ENCODE data around the gene DCAF4. TPM values are rescaled to one million over a fixed set of nuclear protein-coding genes. Genes with fewer than 3 reads are reported as not detected.

The DCAF4 gene
- polyA plus RNA-seq, 3 donors = 2.8 to 13.2 (median 8.0) TPM

DNA sequence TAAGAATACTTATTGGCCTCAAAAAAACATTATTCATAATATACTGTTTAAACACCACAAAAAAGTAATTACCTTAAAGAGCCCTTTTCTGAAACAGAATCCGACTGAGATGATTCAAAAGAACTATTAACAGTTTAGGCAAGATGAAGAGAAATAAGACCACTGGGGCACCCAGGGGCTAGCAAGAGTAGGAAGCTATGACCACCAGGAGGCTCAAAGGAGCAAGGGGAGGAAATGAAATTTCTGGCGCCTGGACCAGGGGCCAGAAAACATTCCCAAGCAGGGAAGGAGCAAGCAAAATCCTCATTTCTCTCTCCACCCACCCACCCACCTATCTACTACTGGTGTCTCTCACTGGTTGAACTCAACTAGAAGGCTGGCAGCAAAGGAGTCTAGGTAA lies 6.3 kb upstream of the DCAF4 start:
- WGBS, 3 donors = 67 to 92% (median 80%) methylated on average over 2 of the region's 2 CpGs
- no peak overlapping the region for H3K27ac ChIP-seq (ENCODE audit: low read depth, low read length)

- H3K27ac ChIP-seq (ENCODE audit: low read depth, low read length) = no peak overlapping the region
These were observed 4.9 kb upstream of the DCAF4 start for GRCh38 chr14:72921396-72921795.

GRCh38 chr14:72924337-72924736 lies 1.9 kb upstream of the DCAF4 start:
- no peak overlapping the region for H3K27ac ChIP-seq (ENCODE audit: low read depth, low read length)
- WGBS, 3 donors = 41 to 70% (median 69%) methylated on average over 5 of the region's 5 CpGs

DNA sequence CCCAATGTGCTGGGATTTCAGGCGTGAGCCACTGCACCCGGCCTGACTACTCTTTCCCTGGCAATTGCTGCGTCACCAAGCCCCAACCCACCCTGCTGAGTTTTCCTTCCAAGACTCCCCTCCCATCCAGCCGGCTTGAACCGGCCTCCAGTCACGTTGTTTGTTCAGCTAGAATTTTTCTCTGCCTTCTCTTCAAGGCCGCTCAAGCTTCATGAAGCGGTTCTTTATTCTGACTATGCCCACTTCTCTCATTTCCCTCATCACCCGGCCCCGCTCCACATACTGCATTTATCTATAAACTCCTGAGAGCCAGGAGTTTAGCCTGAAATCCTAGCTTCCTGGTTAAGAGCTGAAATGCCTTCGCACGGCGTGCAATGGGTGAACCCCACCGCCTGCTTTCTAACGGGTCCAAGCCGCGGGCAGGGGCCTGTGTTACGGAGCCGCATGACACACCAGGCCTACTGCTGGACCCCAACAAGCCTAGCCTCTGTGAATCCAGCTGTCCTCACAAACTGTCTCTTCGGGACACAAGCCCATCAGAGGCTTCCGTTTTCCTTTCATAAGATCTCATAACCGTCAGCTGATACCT lies 999 bp upstream of the DCAF4 start:
- 37 to 93% (median 82%) methylated on average over 22 of the region's 22 CpGs for WGBS, 3 donors
- H3K27ac ChIP-seq (ENCODE audit: low read depth, low read length) = no peak overlapping the region

- 4 to 6% (median 6%) methylated on average over 31 to 33 of the region's 33 CpGs for WGBS, 3 donors
- H3K27ac ChIP-seq (ENCODE audit: low read depth, low read length) = no peak overlapping the region
These were observed 411 bp upstream of the DCAF4 start for GRCh38 chr14:72925815-72926291.

GRCh38 chr14:72928872-72929271 lies 2.6 kb downstream of the DCAF4 start:
- WGBS, 3 donors = 82 to 90% (median 89%) methylated on average over 19 to 21 of the region's 21 CpGs
- H3K27ac ChIP-seq (ENCODE audit: low read depth, low read length) = no peak overlapping the region

DNA sequence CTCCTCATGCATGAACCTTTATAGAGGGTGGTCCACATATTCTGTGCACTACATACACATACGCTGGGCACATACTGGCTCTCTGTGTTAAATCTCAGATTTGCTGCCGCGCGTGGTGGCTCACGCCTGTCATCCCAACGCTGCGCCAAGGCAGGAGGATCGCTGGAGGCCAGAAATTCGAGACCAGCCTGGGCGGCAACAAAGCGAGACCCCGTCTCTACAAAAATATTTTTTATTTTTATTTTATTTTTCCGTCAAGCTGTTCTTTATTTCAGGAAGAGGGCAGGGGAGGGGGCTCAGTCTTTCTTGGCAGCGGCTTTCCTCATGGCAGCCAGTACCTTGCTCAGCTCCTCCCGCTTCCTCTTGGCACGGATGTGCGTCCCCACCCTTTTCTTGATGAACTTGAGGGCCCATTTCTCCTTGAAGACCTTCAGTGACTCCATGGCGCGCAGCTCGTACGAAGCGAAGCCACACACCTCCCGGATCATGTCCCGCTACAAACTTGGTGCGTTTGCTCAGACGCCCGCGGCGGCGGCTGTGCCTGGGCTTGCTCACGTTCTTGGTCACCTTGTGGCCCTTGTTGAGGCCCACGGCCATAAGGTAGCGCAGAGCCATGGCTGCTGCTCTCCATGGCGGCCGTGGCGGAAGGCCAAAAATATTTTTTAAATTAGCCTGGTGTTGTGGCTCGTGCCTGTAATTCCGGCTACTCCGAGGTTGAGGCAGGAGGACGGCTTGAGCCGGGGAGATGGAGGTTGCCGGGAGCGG lies 3.2 kb downstream of the DCAF4 start:
- WGBS, 3 donors = 91 to 95% (median 92%) methylated on average over 43 of the region's 43 CpGs

GRCh38 chr14:72932893-72933292 lies 6.6 kb downstream of the DCAF4 start:
- H3K27ac ChIP-seq (ENCODE audit: low read depth, low read length) = no peak overlapping the region
- 86 to 97% (median 95%) methylated on average over 7 of the region's 7 CpGs for WGBS, 3 donors

More for the DNA sequence above, 3.2 kb downstream of the DCAF4 start:
- no peak overlapping the region for H3K27ac ChIP-seq (ENCODE audit: low read depth, low read length)

DNA sequence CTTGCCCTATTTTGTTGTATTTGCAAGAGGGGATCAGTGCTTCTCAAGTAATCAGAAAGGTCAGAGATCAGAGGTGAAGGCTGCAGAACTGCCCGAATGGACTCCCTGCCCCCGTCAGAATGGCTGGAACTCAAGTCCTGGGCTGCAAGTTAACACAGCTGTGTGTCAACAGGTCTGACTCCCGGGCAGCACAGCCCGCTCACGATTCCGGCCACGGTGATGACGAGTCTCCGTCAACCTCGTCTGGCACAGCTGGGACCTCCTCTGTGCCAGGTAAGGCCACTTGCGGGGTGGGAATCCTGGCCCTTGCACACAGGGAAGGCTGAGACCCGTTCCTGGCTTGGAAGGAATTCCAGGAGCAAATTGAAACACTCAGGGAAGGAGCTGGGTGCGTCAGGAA lies 13.4 kb downstream of the DCAF4 start:
- H3K27ac ChIP-seq (ENCODE audit: low read depth, low read length) = no peak overlapping the region
- 70 to 86% (median 85%) methylated on average over 13 of the region's 13 CpGs for WGBS, 3 donors

DNA sequence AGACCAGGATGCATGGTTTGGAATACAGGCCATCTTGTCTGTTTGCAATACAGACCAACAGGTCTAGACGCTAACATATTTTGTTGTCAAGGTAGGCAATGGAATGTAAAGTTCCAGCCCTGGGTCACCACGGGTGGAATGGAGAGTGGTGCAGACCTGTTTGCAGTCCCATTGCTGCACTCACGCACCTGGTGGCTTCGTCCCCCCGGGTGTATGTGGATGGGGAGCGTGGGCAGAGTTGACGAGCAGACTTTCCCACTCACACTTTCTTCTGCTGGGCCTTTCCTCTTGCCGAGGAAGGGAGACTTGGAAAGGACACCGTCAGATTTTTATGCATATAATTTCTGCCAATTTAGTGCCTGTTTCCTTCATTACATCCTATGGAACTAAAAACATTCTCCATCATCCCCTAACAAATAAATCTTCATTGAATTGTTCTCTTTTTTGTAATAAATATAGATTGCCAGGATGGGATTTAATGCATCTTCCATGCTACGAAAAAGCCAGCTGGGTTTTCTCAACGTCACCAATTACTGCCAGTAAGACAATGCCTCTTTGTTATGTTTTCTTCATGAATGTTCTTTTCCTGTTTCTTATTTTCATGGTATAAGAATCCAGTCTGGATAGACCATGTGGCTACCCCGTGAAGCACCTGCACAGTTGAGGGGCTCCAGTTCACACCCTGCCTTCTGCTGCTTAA lies 15.2 kb downstream of the DCAF4 start:
- no peak overlapping the region for H3K27ac ChIP-seq (ENCODE audit: low read depth, low read length)
- 82 to 85% (median 84%) methylated on average over 12 of the region's 12 CpGs for WGBS, 3 donors

- no peak overlapping the region for H3K27ac ChIP-seq (ENCODE audit: low read depth, low read length)
- 90 to 93% (median 92%) methylated on average over 14 of the region's 14 CpGs for WGBS, 3 donors
These were observed 16.7 kb downstream of the DCAF4 start for GRCh38 chr14:72942934-72943333.

- 88 to 92% (median 92%) methylated on average over 13 of the region's 13 CpGs for WGBS, 3 donors
- H3K27ac ChIP-seq (ENCODE audit: low read depth, low read length) = no peak overlapping the region
These were observed 17.7 kb downstream of the DCAF4 start for GRCh38 chr14:72943876-72944430.

DNA sequence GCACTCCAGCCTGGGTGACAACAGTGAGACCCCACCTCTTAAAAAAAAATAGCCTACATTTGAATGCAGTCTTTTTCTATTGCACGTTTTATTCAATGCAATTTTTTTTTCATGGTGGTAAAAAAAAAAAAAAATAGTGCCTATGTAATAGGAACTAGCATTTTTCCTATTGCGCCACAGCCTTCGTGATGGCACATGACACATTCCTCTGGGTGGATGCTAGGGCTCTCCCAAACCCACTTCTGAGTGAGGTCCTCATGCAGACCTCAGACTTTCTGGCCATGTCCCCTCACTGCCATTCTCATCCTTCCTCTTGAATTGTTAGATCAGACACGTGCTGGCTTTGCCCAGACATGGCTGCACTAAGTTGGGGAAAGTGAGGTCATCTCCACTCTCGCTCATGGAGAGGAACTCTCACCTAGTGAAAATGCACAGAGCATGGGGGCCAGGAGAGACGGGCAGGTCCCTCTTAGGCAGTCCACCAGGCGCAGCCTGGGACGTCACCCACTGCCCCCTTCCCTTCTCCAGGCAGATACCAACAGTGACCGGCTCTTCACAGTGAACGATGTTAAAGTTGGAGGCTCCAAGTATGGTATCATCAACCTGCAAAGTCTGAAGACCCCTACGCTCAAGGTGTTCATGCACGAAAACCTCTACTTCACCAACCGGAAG lies 19.2 kb downstream of the DCAF4 start:
- no peak overlapping the region for H3K27ac ChIP-seq (ENCODE audit: low read depth, low read length)
- WGBS, 3 donors = 88 to 92% (median 91%) methylated on average over 13 of the region's 13 CpGs

GRCh38 chr14:72946491-72946890 lies 20.2 kb downstream of the DCAF4 start:
- no peak overlapping the region for H3K27ac ChIP-seq (ENCODE audit: low read depth, low read length)
- WGBS, 3 donors = 92 to 94% (median 94%) methylated on average over 8 of the region's 8 CpGs

- no peak overlapping the region for H3K27ac ChIP-seq (ENCODE audit: low read depth, low read length)
- 90 to 96% (median 91%) methylated on average over 9 of the region's 9 CpGs for WGBS, 3 donors
These were observed 21.3 kb downstream of the DCAF4 start for GRCh38 chr14:72947366-72948160.

DNA sequence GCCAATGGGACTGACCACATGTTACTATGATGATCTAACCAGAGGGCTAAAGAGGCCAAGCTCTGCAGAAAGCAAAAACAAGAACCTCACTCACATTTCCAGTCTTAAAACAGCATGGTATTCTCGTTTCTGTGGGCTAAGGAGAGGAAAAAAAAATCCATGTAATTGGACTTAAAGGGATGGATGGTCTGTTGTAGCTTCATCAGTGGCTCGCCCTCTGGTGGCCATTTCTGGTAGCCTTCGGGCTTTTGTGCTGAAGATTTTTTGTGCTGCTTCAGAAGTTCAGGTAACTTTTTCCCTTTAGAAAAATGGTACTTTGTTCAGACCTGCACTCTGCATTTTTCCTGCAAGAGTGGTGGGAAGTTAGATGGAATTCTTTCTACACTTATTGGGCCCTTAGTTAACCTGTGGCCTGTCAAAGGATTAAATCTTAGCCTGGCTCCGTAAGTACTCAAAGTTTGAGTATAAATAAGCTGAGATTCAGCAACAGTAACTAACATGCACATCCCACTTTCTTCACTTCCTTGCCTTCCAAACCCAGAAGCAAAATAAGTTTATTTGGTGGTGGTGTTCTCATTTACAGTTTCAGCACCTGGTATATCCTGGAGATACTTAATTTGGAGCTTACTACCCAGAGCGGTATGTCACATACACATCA lies 22.3 kb downstream of the DCAF4 start:
- H3K27ac ChIP-seq (ENCODE audit: low read depth, low read length) = no peak overlapping the region
- WGBS, 3 donors = 40 to 43% (median 41%) methylated on average over 5 of the region's 5 CpGs

DNA sequence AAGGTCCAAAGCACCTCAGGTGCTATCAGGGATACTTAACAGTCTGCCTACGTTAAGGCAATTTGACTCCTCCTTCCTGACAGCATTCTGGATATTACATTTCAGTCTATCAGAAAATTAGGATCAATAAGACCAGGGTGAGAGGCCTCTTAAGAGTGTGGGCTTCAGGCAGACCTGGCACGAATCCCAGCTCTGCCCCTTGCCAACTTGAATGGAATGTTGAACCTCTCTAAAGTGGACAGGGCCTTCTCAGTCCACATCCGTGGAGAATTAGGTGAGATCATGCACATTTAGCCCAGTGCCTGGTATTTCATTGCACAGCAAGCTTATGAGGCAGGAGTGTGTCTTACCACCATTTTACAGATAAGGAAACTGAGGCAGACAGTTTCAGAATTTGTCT lies 25.9 kb downstream of the DCAF4 start:
- WGBS, 3 donors = 70 to 79% (median 76%) methylated on average over 3 of the region's 3 CpGs
- no peak overlapping the region for H3K27ac ChIP-seq (ENCODE audit: low read depth, low read length)
